OCI-LY1 (cell line): ENCODE results near the gene ENTPD6.

Experiments used
- EZH2 ChIP-seq: fragments of 200-600 bp; sonication (generic), shearing (Covaris generic); IDR thresholded peaks from 2 replicates; pipeline ENCODE4 v1.8.0; 2017; ENCODE audit warnings: borderline replicate concordance, mixed run types, mild to moderate bottlenecking, antibody characterized with exemption, low read length, moderate library complexity, mixed read lengths
- TF ChIP-seq, protein P1 (sequence below): fragments of 200-600 bp; sonication (generic), shearing (Covaris generic); IDR thresholded peaks from 2 replicates; pipeline ENCODE4 v1.5.1; 2017; ENCODE audit warnings: mild to moderate bottlenecking, antibody characterized with exemption, low read length, moderate library complexity, mixed read lengths

DNA sequence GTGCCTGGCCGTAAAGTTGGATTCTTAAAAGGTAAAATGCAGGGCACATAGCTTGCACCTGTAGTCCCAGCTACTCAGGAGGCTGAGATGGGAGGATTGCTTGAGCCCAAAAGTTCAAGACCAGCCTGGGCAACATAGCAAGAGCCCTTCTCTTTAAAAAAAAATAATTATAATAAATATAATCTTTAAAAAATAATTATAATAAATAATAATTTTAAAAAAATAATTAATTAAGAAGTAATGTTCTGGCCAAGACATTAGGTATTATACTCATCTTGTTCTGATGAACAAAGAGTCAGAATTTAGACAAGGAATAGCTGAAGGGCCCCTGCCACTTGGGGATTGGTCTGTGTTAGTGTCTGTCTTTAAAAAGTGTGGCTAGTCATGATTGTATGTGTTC lies 13.9 kb downstream of the ENTPD6 start:
- TF ChIP-seq, protein P1, sequence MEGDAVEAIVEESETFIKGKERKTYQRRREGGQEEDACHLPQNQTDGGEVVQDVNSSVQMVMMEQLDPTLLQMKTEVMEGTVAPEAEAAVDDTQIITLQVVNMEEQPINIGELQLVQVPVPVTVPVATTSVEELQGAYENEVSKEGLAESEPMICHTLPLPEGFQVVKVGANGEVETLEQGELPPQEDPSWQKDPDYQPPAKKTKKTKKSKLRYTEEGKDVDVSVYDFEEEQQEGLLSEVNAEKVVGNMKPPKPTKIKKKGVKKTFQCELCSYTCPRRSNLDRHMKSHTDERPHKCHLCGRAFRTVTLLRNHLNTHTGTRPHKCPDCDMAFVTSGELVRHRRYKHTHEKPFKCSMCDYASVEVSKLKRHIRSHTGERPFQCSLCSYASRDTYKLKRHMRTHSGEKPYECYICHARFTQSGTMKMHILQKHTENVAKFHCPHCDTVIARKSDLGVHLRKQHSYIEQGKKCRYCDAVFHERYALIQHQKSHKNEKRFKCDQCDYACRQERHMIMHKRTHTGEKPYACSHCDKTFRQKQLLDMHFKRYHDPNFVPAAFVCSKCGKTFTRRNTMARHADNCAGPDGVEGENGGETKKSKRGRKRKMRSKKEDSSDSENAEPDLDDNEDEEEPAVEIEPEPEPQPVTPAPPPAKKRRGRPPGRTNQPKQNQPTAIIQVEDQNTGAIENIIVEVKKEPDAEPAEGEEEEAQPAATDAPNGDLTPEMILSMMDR, result no peak
- TF ChIP-seq EZH2, result no peak
